HCT116 (cell line): Measurements from ENCODE around the gene MIA2. TPM values are rescaled to one million over a fixed set of nuclear protein-coding genes. Genes with fewer than 3 reads are reported as not detected.
A peak's percentile ranks its signal among the peaks of the same experiment; 100 is the strongest.

Experiments
- ATAC-seq: fragments of 200-7000 bp; cut with Tn5 transposase; 2 replicates; pipeline ENCODE4 v1.9.1; 2020; ENCODE audit warnings: mild to moderate bottlenecking, moderate library complexity
- BruUV-seq: library from RNA; stranded (reverse); fragments of 400-500 nt; replicated peaks from 2 replicates; lab custom pipeline; 2021; lab: Mats Ljungman, UMichigan
- CTCF ChIA-PET: fragments of 300-600 bp; sonication (Branson Sonifier 250); formaldehyde crosslinking; loops from one replicate; lab custom pipeline; 2021; ENCODE audit warnings: antibody characterized with exemption; lab: Charles Lee
- POLR2A ChIA-PET: fragments of 300-600, 350-600 bp; sonication (Branson Sonifier 250); formaldehyde crosslinking; loops from one replicate; lab custom pipeline; 2021; ENCODE audit warnings: antibody characterized with exemption; lab: Charles Lee
- RAD21 ChIA-PET, 2 experiments: fragments of 300-600 bp; sonication (Branson Sonifier 250); formaldehyde crosslinking; loops; one replicate each; lab custom pipeline; 2023; ENCODE audit warnings: low total read pairs in 2 of 2; ENCODE audit not compliant: uncharacterized antibody in 2 of 2, unreplicated experiment in 2 of 2, low non-redundant PET in 1 of 2; lab: Charles Lee
- DNase-seq: peaks from one replicate; pipeline ENCODE4 v3.0.0-alpha.2; 2010; ENCODE audit warnings: low read depth, low spot score
- H2AFZ ChIP-seq: fragments of 200-600 bp; shearing (Covaris generic), sonication (generic); 2 replicates; pipeline ENCODE4 v1.6.1; 2017; ENCODE audit warnings: low read depth, mixed run types, mixed read lengths, antibody characterized with exemption, low read length; ENCODE audit not compliant: poor library complexity, severe bottlenecking
- H3K27ac ChIP-seq: 2 replicates; pipeline ENCODE4 v1.5.1; 2012; ENCODE audit warnings: low read depth, low read length
- H3K27me3 ChIP-seq: fragments of 200-600 bp; sonication (generic); 2 replicates; pipeline ENCODE4 v1.6.1; 2016; ENCODE audit warnings: mixed run types, low read length, mixed read lengths; ENCODE audit not compliant: insufficient read depth
- H3K36me3 ChIP-seq, 2 experiments: fragments of 200-500 bp in 1 of 2; fragments of 200-600 bp in 1 of 2; sonication (Bioruptor generic) in 1 of 2; sonication (generic) in 1 of 2; 2 replicates each; pipeline versions ENCODE4 v1.5.1 to v1.6.1; 2014 to 2016; ENCODE audit warnings: low read length in 2 of 2, inconsistent platforms in 1 of 2, mixed read lengths in 1 of 2, mixed run types in 1 of 2; ENCODE audit not compliant: insufficient read depth in 2 of 2, control insufficient read depth in 1 of 2
- H3K4me1 ChIP-seq, 2 experiments: fragments of 200-600 bp in 1 of 2; sonication (generic) in 1 of 2; 2 replicates each; pipeline versions ENCODE4 v1.5.1 to v1.6.1; 2012 to 2017; ENCODE audit warnings: low read length in 2 of 2, inconsistent platforms in 1 of 2, mild to moderate bottlenecking in 1 of 2, mixed read lengths in 1 of 2, mixed run types in 1 of 2, moderate library complexity in 1 of 2; ENCODE audit not compliant: insufficient read depth in 2 of 2, control insufficient read depth in 1 of 2
- H3K4me2 ChIP-seq: fragments of 200-600 bp; sonication (generic); 2 replicates; pipeline ENCODE4 v1.6.1; 2017; ENCODE audit warnings: mixed run types, low read length, mixed read lengths
- H3K4me3 ChIP-seq, 2 experiments: fragments of 200-600 bp in 1 of 2; sonication (generic) in 1 of 2; replicated peaks in 1 of 2; 2 replicates each; pipeline ENCODE4 v1.5.1; 2011 to 2016; ENCODE audit warnings: low read length in 2 of 2, control low read depth in 1 of 2, low read depth in 1 of 2, mild to moderate bottlenecking in 1 of 2, mixed read lengths in 1 of 2, mixed run types in 1 of 2
- H3K79me2 ChIP-seq: fragments of 200-600 bp; sonication (generic); 2 replicates; pipeline ENCODE4 v1.6.1; 2017; ENCODE audit warnings: mild to moderate bottlenecking, mixed run types, low read length, moderate library complexity, mixed read lengths; ENCODE audit not compliant: insufficient read depth
- H3K9ac ChIP-seq: fragments of 200-600 bp; sonication (generic); 2 replicates; pipeline ENCODE4 v1.6.1; 2016; ENCODE audit warnings: low read length, mixed read lengths
- H3K9me2 ChIP-seq: fragments of 200-600 bp; sonication (generic), shearing (Covaris generic); 2 replicates; pipeline ENCODE4 v1.6.1; 2017; ENCODE audit warnings: mixed run types, mild to moderate bottlenecking, moderate library complexity; ENCODE audit not compliant: insufficient read depth
- H3K9me3 ChIP-seq, 2 experiments: fragments of 200-500 bp in 1 of 2; fragments of 200-600 bp in 1 of 2; sonication (Bioruptor generic) in 1 of 2; sonication (generic) in 1 of 2; 2 replicates each; pipeline ENCODE4 v1.6.1; 2014 to 2017; ENCODE audit warnings: low read length in 2 of 2, mixed read lengths in 2 of 2, inconsistent platforms in 1 of 2, low read depth in 1 of 2, mild to moderate bottlenecking in 1 of 2, mixed run types in 1 of 2, moderate library complexity in 1 of 2; ENCODE audit not compliant: control insufficient read depth in 1 of 2, insufficient read depth in 1 of 2
- H4K20me1 ChIP-seq: fragments of 200-600 bp; sonication (generic), shearing (Covaris generic); 2 replicates; pipeline ENCODE4 v1.6.1; 2017; ENCODE audit warnings: mixed run types, mild to moderate bottlenecking, moderate library complexity; ENCODE audit not compliant: insufficient read depth
- FOSL1 ChIP-seq: IDR thresholded peaks from 2 replicates; pipeline ENCODE4 v1.6.1; 2012; ENCODE audit warnings: low read depth
- RAD21 ChIP-seq: IDR thresholded peaks from 2 replicates; pipeline ENCODE4 v1.6.1; 2012; ENCODE audit warnings: low read depth, mild to moderate bottlenecking
- intact Hi-C: fragments of 100-400 bp; cut with micrococcal nuclease; formaldehyde crosslinking; loops from 2 replicates; pipeline ENCODE4 v1.10.0; 2022
- total RNA-seq: library from RNA; stranded (reverse); gene quantifications from one replicate; pipeline ENCODE4 v1.2.1, GENCODE V29; 2021; ENCODE audit not compliant: unreplicated experiment
- TF ChIP-seq, protein P1 (sequence below): IDR thresholded peaks from 2 replicates; pipeline ENCODE4 v1.6.1; 2012; ENCODE audit warnings: low read depth
- TF ChIP-seq, protein P2 (sequence below), 3 experiments: fragments of 200-600 bp in 1 of 3; sonication (generic) in 1 of 3; IDR thresholded peaks in 2 of 3; conservative IDR thresholded peaks in 1 of 3; 2 replicates each; pipeline ENCODE4 v1.5.1; 2012 to 2017; ENCODE audit warnings: low read depth in 2 of 3, low read length in 2 of 3, antibody characterized with exemption in 1 of 3, borderline replicate concordance in 1 of 3, control low read depth in 1 of 3, mild to moderate bottlenecking in 1 of 3, mixed read lengths in 1 of 3, mixed run types in 1 of 3, moderate library complexity in 1 of 3; ENCODE audit not compliant: insufficient read depth in 1 of 3

MIA2 gene
- total RNA-seq, 1 experiment from 2014 or later: 31.1 TPM

DNA sequence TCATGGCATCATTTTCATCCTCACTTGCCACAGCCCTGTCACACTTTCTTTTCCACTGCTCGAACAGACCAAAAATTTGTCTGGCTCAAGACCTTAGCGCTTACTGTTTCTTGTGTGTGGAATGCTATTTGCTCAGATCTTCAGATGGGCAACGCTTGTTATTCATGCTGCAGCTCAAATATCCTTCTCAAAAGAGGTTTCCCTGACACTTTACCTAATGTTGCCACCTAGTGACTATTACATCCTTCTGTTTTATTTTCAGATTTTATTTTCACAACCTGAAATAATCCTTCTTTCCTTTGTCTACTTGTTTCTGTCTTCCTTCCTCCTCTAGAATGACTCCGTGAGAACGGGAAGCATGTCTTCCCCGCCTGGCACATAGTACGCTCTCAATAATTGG, 192.9 kb downstream of the MIA2 start:
- POLR2A ChIA-PET: interaction anchor here (1.4 kb wide), 1 partner anchor 160 kb away, joined by 3 read pairs; no protein-coding TSS in a partner anchor
- Histone ChIP-seq H3K27ac (no peak overlapping the region), H3K9ac (no peak overlapping the region), H3K79me2 (peaks cover 45% of the 10 kb centered on the region), H3K4me2 (no peak overlapping the region), H3K9me2 (no peaks in the 10 kb centered on the region), H3K4me1 (peaks cover 8 to 14% of the 10 kb centered on the region in 2 experiments), H3K4me3 (no peak overlapping the region), H3K27me3 (no peaks in the 10 kb centered on the region), H2AFZ (no peak overlapping the region), H3K36me3 (no peaks in the 10 kb centered on the region), H4K20me1 (no peaks in the 10 kb centered on the region), H3K9me3 (no peaks in the 10 kb centered on the region)
- CTCF ChIA-PET: interaction anchor here (0.7 to 1.8 kb wide), 6 partner anchors 10 to 411 kb away, joined by 3 to 7 read pairs (median 3); no protein-coding TSS in a partner anchor
- BruUV-seq: no TSS peak
- RAD21 ChIA-PET: no interaction called here
- intact Hi-C loops: loop anchor here (1.0 kb wide), 1 partner anchor 319 kb away; no protein-coding TSS in a partner anchor
- TF ChIP-seq RAD21 (peak; percentile 58), FOSL1 (no peak)
- TF ChIP-seq, protein P1, sequence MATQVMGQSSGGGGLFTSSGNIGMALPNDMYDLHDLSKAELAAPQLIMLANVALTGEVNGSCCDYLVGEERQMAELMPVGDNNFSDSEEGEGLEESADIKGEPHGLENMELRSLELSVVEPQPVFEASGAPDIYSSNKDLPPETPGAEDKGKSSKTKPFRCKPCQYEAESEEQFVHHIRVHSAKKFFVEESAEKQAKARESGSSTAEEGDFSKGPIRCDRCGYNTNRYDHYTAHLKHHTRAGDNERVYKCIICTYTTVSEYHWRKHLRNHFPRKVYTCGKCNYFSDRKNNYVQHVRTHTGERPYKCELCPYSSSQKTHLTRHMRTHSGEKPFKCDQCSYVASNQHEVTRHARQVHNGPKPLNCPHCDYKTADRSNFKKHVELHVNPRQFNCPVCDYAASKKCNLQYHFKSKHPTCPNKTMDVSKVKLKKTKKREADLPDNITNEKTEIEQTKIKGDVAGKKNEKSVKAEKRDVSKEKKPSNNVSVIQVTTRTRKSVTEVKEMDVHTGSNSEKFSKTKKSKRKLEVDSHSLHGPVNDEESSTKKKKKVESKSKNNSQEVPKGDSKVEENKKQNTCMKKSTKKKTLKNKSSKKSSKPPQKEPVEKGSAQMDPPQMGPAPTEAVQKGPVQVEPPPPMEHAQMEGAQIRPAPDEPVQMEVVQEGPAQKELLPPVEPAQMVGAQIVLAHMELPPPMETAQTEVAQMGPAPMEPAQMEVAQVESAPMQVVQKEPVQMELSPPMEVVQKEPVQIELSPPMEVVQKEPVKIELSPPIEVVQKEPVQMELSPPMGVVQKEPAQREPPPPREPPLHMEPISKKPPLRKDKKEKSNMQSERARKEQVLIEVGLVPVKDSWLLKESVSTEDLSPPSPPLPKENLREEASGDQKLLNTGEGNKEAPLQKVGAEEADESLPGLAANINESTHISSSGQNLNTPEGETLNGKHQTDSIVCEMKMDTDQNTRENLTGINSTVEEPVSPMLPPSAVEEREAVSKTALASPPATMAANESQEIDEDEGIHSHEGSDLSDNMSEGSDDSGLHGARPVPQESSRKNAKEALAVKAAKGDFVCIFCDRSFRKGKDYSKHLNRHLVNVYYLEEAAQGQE: no peak
- TF ChIP-seq, protein P2, sequence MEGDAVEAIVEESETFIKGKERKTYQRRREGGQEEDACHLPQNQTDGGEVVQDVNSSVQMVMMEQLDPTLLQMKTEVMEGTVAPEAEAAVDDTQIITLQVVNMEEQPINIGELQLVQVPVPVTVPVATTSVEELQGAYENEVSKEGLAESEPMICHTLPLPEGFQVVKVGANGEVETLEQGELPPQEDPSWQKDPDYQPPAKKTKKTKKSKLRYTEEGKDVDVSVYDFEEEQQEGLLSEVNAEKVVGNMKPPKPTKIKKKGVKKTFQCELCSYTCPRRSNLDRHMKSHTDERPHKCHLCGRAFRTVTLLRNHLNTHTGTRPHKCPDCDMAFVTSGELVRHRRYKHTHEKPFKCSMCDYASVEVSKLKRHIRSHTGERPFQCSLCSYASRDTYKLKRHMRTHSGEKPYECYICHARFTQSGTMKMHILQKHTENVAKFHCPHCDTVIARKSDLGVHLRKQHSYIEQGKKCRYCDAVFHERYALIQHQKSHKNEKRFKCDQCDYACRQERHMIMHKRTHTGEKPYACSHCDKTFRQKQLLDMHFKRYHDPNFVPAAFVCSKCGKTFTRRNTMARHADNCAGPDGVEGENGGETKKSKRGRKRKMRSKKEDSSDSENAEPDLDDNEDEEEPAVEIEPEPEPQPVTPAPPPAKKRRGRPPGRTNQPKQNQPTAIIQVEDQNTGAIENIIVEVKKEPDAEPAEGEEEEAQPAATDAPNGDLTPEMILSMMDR (IDR thresholded peaks at IDR 0.05 in 2 of 3, conservative IDR thresholded peaks at IDR 0.05 in 1 of 3; ENCODE audit: borderline replicate concordance in 1 of 3, insufficient read depth in 1 of 3, low read depth in 2 of 3, low read length in 2 of 3): peak in 2 of 3 experiments; percentile 25 to 31; a peak in 3 of 6 replicates
- DNase-seq (no peak), ATAC-seq (no peak)
